Measurements from ENCODE around the gene PLCB4.

DNA sequence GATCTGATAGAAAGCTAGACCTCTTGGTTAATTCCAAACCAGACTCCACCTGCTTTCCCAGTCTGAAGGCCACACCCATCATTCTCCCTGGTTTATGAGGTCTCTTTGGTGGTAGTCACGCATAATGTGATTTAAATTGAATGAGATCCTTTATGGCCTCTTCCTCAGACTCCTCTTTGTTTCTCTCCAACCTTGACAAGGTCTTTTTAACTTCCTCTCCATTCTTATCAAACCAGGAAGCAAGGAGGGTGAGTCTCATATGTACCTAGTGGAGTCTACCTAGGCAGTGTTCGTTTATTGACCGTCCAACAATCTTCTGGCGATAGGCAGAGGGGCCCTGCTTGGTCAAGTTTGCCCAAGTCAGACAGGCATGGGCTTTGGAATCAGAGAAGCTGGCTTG lies 261.3 kb downstream of the PLCB4 start:
- TF ChIP-seq POLR2AphosphoS5 (IDR thresholded peaks at IDR 0.05; ENCODE audit: low read depth, low read length) (no peak), POLR2A (IDR thresholded peaks at IDR 0.05; ENCODE audit: low read depth, low read length) (no peak), TAF1 (IDR thresholded peaks at IDR 0.05; ENCODE audit: borderline replicate concordance, low read depth, low read length) (no peak)
